Adrenal gland (tissue), 5 donors: ENCODE results near the gene CBX4.

Experiments used
- CTCF ChIP-seq, 6 experiments: fragments of 450-650 bp in 4 of 6; fragments of 200-600 bp in 2 of 6; sonication (generic) in 1 of 6; IDR thresholded peaks; 1 replicate in 5 of 6; 2 replicates in 1 of 6; pipeline versions ENCODE4 v1.5.1 to v1.8.0; 2016 to 2021; ENCODE audit warnings: antibody characterized with exemption in 6 of 6, mild to moderate bottlenecking in 2 of 6, moderate library complexity in 1 of 6
- POLR2A ChIP-seq, 2 donors: fragments of 450-650 bp; IDR thresholded peaks; one replicate each; pipeline ENCODE4 v1.6.1; 2017; ENCODE audit warnings: antibody characterized with exemption in 2 of 2, mild to moderate bottlenecking in 2 of 2, moderate library complexity in 1 of 2
- donor health status: DM: no; HTN: no; CAD: no.

DNA sequence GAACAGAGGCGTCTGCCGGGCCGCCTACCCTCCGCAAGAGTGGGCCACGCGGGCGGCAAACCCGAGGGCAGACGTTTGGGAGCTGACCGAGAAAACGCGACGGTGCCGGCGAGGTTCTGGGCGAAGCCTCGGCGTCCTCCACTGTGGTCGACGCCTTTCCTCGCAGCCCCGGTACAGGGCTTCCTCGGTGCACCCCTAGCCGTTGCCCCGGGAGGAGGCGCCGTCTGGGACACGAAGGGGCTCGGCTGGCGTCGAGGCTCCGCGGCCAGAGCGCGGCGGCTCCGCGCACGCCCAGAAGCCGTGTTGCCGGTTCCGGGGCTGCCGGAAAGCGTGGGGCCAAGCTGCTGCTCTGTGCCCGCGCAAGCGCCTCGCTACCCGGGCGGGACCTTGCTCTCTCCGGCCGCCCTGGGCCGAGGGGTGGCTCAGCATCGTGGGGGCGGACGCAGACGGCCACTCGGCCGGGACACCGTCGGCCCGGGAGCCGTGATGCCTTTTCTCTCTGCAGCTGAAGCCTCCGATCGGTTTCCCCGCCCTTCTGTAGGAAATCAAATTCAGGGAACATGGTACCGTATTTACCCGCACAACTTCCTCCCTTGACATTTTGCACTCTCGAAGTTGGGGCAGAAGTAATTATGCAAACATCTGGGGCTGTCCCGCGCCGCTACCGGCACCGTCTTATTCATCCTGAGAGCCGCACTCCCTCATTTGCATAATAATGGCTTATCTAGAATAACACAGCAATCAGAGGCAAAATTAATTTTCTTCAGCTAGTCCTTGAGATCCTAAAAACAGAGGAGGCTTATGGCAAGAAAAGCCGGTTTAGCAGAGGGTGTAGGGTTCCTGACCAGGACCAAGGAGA lies 35.0 kb downstream of the CBX4 start:
- TF ChIP-seq CTCF (IDR thresholded peaks at IDR 0.05) = no peak
- TF ChIP-seq POLR2A (IDR thresholded peaks at IDR 0.05) = no peak
